Smooth muscle cell (in vitro differentiated cells): ENCODE results near the gene PTPRT. TPM values are rescaled to one million over a fixed set of nuclear protein-coding genes. Genes with fewer than 3 reads are reported as not detected.

Experiments used
- DNase-seq: peaks from one replicate; lab custom pipeline; 2025; ENCODE audit not compliant: unreplicated experiment; lab: John Stamatoyannopoulos, UW
- H2AFZ ChIP-seq: fragments of 200-600 bp; sonication (generic); 2 replicates; pipeline ENCODE4 v1.6.0; 2016; ENCODE audit warnings: antibody characterized with exemption, low read depth, mild to moderate bottlenecking
- H3F3A ChIP-seq: fragments of 200-600 bp; sonication (generic); 2 replicates; pipeline ENCODE4 v1.6.0; 2017; ENCODE audit warnings: antibody characterized with exemption, low read depth
- H3K27ac ChIP-seq: fragments of 200-600 bp; sonication (generic); 2 replicates; pipeline ENCODE4 v1.5.1; 2016; ENCODE audit warnings: low read depth, mild to moderate bottlenecking
- H3K27me3 ChIP-seq: fragments of 200-600 bp; sonication (generic); 2 replicates; pipeline ENCODE4 v1.6.1; 2016; ENCODE audit warnings: low read depth, mild to moderate bottlenecking
- H3K36me3 ChIP-seq: fragments of 200-600 bp; sonication (generic); 2 replicates; pipeline ENCODE4 v1.5.1; 2016; ENCODE audit warnings: low read depth
- H3K4me1 ChIP-seq: fragments of 200-600 bp; sonication (generic); 2 replicates; pipeline ENCODE4 v1.5.1; 2016; ENCODE audit warnings: low read depth
- H3K4me2 ChIP-seq: fragments of 200-600 bp; sonication (generic); 2 replicates; pipeline ENCODE4 v1.6.0; 2016; ENCODE audit warnings: mild to moderate bottlenecking
- H3K4me3 ChIP-seq: fragments of 200-600 bp; sonication (generic); 2 replicates; pipeline ENCODE4 v1.5.1; 2016; ENCODE audit warnings: mild to moderate bottlenecking
- H3K79me2 ChIP-seq: fragments of 200-600 bp; sonication (generic); 2 replicates; pipeline ENCODE4 v1.6.0; 2016; ENCODE audit warnings: low read depth, mild to moderate bottlenecking
- H3K9ac ChIP-seq: fragments of 200-600 bp; sonication (generic); 2 replicates; pipeline ENCODE4 v1.6.0; 2016; ENCODE audit warnings: low read depth
- H3K9me3 ChIP-seq: fragments of 200-600 bp; sonication (generic); replicated peaks from 2 replicates; pipeline ENCODE4 v1.5.1; 2016; ENCODE audit warnings: low read depth
- H4K20me1 ChIP-seq: fragments of 200-600 bp; sonication (generic); 2 replicates; pipeline ENCODE4 v1.6.0; 2016; ENCODE audit warnings: low read depth
- WGBS: methylation state at CpG from one replicate; pipeline ENCODE4 v1.1.7; 2016; ENCODE audit warnings: low lambda C conversion rate; 5-methylcytosine and 5-hydroxymethylcytosine counted together
- polyA plus RNA-seq: library from polyadenylated mRNA; unstranded; fragments of >200 nt; fragmentation: Nextera tagmentation; extraction: Ambion mirVana; gene quantifications from 2 replicates; pipeline ENCODE4 v1.2.1, GENCODE V29; 2016
- total RNA-seq: library from RNA; depleted of rRNA; stranded (reverse); fragments of >200 nt; gene quantifications from 2 replicates; pipeline ENCODE4 v1.2.3, GENCODE V29; 2014
- TF ChIP-seq, protein P1 (sequence below): fragments of 200-600 bp; sonication (generic); IDR thresholded peaks from 2 replicates; pipeline ENCODE4 v1.5.1; 2017; ENCODE audit warnings: borderline replicate concordance, mild to moderate bottlenecking, antibody characterized with exemption; ENCODE audit not compliant: insufficient read depth, poor library complexity, severe bottlenecking

The PTPRT gene
- total and polyA plus RNA-seq, 2 experiments from 2014 or later: 0.99 to 2.1 TPM

GRCh38 chr20:42516692-42517091 lies 673.0 kb downstream of the PTPRT start:
- Histone ChIP-seq H3F3A (no peaks in the 10 kb centered on the region), H3K4me3 (no peak overlapping the region)
- WGBS: 86% methylated on average over 3 of the region's 3 CpGs

GRCh38 chr20:42510686-42511085 lies 679.0 kb downstream of the PTPRT start:
- Histone ChIP-seq H3K27me3 (no peaks in the 10 kb centered on the region), H3F3A (no peaks in the 10 kb centered on the region), H3K79me2 (no peaks in the 10 kb centered on the region), H4K20me1 (no peaks in the 10 kb centered on the region), H3K4me1 (no peaks in the 10 kb centered on the region), H2AFZ (no peak overlapping the region), H3K9ac (no peak overlapping the region), H3K9me3 (no peaks in the 10 kb centered on the region), H3K27ac (no peak overlapping the region), H3K36me3 (no peaks in the 10 kb centered on the region), H3K4me3 (no peak overlapping the region), H3K4me2 (no peak overlapping the region)
- no peak for DNase-seq
- TF ChIP-seq, protein P1, sequence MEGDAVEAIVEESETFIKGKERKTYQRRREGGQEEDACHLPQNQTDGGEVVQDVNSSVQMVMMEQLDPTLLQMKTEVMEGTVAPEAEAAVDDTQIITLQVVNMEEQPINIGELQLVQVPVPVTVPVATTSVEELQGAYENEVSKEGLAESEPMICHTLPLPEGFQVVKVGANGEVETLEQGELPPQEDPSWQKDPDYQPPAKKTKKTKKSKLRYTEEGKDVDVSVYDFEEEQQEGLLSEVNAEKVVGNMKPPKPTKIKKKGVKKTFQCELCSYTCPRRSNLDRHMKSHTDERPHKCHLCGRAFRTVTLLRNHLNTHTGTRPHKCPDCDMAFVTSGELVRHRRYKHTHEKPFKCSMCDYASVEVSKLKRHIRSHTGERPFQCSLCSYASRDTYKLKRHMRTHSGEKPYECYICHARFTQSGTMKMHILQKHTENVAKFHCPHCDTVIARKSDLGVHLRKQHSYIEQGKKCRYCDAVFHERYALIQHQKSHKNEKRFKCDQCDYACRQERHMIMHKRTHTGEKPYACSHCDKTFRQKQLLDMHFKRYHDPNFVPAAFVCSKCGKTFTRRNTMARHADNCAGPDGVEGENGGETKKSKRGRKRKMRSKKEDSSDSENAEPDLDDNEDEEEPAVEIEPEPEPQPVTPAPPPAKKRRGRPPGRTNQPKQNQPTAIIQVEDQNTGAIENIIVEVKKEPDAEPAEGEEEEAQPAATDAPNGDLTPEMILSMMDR: no peak
- 88% methylated on average over 4 of the region's 4 CpGs for WGBS

More at GRCh38 chr20:42516692-42517091, 673.0 kb downstream of the PTPRT start:
- TF ChIP-seq, protein P1: no peak
- H3K9me3 ChIP-seq: no peaks in the 10 kb centered on the region
- no peaks in the 10 kb centered on the region for H4K20me1 ChIP-seq
- DNase-seq: no peak
- H3K79me2 ChIP-seq: no peaks in the 10 kb centered on the region
- H2AFZ ChIP-seq: no peak overlapping the region
- H3K27ac ChIP-seq: no peak overlapping the region
- no peaks in the 10 kb centered on the region for H3K36me3 ChIP-seq
- no peak overlapping the region for H3K9ac ChIP-seq
- H3K27me3 ChIP-seq: peaks cover 3% of the 10 kb centered on the region
- no peak overlapping the region for H3K4me2 ChIP-seq
- no peaks in the 10 kb centered on the region for H3K4me1 ChIP-seq

DNA sequence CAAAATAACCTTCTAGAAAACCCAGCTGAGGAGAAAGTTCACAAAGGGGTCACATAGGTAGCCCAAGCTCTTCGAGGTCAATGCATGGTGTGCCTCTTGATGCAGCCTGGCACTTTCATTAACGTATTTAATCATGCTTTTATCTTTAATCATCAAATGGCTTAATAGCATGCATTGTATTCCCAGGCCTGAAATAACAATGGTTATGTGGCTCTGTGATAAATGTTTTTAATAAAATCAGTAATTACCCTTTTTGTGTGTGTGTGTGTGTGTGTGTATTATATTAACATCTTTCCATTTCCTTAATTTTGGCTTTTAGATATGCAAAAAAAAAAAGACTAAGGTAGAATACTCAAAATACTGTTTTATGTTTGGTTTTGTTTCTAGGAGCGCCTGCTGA lies 681.8 kb downstream of the PTPRT start:
- Histone ChIP-seq H3K4me1 (no peaks in the 10 kb centered on the region), H3K4me2 (no peak overlapping the region), H3F3A (no peaks in the 10 kb centered on the region), H4K20me1 (no peaks in the 10 kb centered on the region), H3K27me3 (peaks cover 9% of the 10 kb centered on the region), H3K36me3 (no peaks in the 10 kb centered on the region), H3K9me3 (no peaks in the 10 kb centered on the region), H3K9ac (no peak overlapping the region), H2AFZ (no peak overlapping the region), H3K79me2 (no peaks in the 10 kb centered on the region), H3K27ac (no peak overlapping the region), H3K4me3 (no peak overlapping the region)
- DNase-seq: no peak
- WGBS: 88% methylated on average over 3 of the region's 3 CpGs
- TF ChIP-seq, protein P1: no peak

DNA sequence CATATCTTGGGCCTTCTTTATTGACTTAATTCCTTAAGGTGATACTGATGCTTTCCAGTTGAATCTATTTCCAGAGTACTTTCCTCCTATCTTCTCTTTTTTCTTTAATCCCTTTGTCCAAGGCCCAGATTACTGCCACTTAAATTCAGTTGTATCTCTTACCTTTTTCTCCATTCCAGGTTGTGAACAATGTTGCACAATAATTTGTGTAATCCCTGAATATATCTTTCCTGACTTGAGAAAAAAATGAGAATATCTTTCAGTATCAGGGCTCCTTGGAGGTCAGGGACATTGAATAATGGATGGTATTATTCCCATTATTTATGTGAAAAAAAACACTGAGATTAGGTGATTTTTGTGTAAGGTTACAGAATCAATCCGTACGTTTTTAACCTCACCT lies 683.3 kb downstream of the PTPRT start:
- no peak for DNase-seq
- H3K4me3 ChIP-seq: no peak overlapping the region
- no peak overlapping the region for H3K4me2 ChIP-seq
- H3K36me3 ChIP-seq: no peaks in the 10 kb centered on the region
- H3K79me2 ChIP-seq: no peaks in the 10 kb centered on the region
- no peaks in the 10 kb centered on the region for H3K4me1 ChIP-seq
- H3K9me3 ChIP-seq: no peaks in the 10 kb centered on the region
- WGBS: 81% methylated on average over 2 of the region's 2 CpGs
- no peak overlapping the region for H3K27ac ChIP-seq
- H3F3A ChIP-seq: no peaks in the 10 kb centered on the region
- H3K9ac ChIP-seq: no peak overlapping the region
- no peaks in the 10 kb centered on the region for H4K20me1 ChIP-seq
- no peak overlapping the region for H2AFZ ChIP-seq
- H3K27me3 ChIP-seq: peaks cover 22% of the 10 kb centered on the region
- TF ChIP-seq, protein P1: no peak
